G401 (cell line): ENCODE measurements around the gene MX1. TPM values are rescaled to one million over a fixed set of nuclear protein-coding genes. Genes with fewer than 3 reads are reported as not detected.

ENCODE experiments used
- DNase-seq: peaks from one replicate; pipeline ENCODE4 v3.0.0-alpha.2; 2015; ENCODE audit warnings: low spot score
- in situ Hi-C: cut with HindIII; loops from 2 replicates; pipeline ENCODE4 v1.10.0; 2016; ENCODE audit warnings: low sequenced_read_pairs, mixed read lengths
- total RNA-seq: library from RNA; depleted of rRNA; stranded (reverse); fragments of >200 nt; shearing (Covaris generic); gene quantifications from 2 replicates; pipeline ENCODE4 v1.2.3, GENCODE V29; 2014; rRNA removed

MX1 gene
- total RNA-seq, 1 experiment from 2014 or later, result not detected

DNA sequence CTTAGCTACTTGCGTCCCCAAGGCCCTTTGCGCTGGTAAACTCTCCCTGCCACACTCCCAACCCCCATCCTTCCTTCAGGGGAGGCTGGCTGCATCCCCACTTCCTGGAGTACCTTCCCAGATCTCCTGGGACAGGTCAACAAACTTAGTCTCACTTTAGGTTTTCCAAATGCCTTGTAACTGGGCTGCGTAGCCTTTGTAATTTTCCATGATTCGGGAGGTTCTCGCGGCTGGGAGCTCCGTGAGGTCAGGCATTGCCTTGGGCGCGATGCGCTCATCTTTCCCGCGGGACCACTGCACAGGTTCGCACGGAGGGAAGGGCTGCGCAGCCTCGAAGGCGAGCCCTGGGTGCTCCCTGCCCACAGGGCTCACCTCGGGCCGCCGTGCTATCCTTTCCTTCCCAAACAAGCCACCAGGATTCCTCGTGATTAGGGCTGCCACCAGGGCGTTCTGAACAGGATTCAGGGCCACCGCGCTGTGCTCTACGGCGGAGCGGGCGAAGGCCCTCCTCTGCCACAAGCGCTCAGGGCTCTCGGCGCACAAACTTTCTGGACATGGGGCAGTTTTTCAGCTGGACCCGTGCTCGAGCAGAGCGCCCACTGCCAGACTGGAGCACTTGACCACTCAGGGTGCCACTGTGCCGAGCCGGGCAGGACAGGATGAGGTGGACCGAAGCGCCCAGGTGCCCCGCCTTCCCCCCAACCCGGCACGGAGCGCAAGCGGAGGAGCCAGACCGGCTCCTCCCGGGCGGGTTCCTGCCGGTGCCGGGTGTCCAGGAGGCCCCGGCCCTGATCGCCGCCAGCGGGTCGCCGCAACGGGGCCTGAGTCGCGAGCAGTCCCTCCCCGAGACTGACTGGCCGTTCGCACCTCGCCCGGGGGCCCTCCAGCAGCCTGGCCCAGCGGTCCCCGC, 80.8 kb downstream of the MX1 start:
- in situ Hi-C loops, result no loop called here
- DNase-seq, result no peak

GRCh38 chr21:41507521-41508414, 81.7 kb downstream of the MX1 start, which contains the start of gene TMPRSS2:
TMPRSS2 (minus strand) TSS chr21:41508158; CDS start chr21:41498133, 10,025 bp downstream.
- no peak for DNase-seq
- in situ Hi-C loops, result no loop called here

DNA sequence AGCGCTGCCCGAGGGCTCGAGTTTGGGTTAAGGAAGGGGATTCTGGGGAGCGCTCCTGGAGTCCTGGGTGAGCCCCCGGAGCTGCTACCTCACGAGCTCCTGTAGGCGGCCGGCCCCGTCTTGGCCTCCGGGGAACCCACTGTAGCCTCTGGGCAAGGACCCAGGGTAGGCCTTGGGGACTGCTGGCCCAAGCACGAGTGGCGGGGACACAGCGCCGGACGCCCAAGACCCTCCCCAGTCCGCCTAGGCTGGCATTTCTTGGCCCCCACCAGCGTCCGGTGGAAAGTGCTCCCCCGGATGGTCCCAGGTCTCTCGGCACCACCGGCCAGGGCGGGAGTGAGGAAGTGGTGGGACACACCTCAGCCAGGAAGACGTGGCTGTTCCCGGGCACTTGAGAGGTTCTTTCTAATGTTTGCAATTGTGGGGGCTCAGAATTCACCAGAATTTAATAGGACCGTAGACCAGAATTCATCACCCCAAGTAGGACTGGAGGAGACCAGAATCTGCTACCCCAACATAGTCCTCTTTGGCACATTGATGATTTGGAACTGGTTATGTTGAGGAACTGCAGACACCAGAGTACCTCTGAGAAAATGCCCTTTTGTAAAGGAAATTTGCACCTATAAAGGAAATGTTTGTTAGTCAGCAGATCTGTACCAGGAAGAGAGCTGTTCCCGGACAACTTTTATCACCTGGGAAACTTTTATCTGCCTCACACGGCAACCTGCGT, 82.5 kb downstream of the MX1 start:
- DNase-seq, result no peak
- in situ Hi-C loops, result no loop called here

Other genes with a start within 250 kb of the MX1 start
- not detected in 2 replicates for gene FAM3B, start 109.4 kb upstream of the MX1 start, total RNA-seq
- gene MX2, start 64.2 kb upstream of the MX1 start, total RNA-seq, result not detected in 2 replicates
- not detected in 2 replicates for gene TMPRSS2, start 81.9 kb downstream of the MX1 start, total RNA-seq